Prostate gland (tissue), 2 donors: ENCODE measurements around the gene TRIM34.

Experiments used
- CTCF ChIP-seq, 4 experiments: fragments of 200-600 bp in 2 of 4; fragments of 450-650 bp in 2 of 4; sonication (generic) in 2 of 4; IDR thresholded peaks; 1 replicate in 3 of 4; 2 replicates in 1 of 4; pipeline ENCODE4 v1.5.1; 2016 to 2019; ENCODE audit warnings: antibody characterized with exemption in 4 of 4, mild to moderate bottlenecking in 2 of 4, moderate library complexity in 2 of 4
- POLR2A ChIP-seq: fragments of 450-650 bp; IDR thresholded peaks from one replicate; pipeline ENCODE4 v1.6.1; 2016; ENCODE audit warnings: antibody characterized with exemption, mild to moderate bottlenecking
- POLR2AphosphoS5 ChIP-seq: sonication (generic); formaldehyde crosslinking; IDR thresholded peaks from one replicate; pipeline ENCODE4 v1.6.1; 2017; ENCODE audit warnings: antibody characterized with exemption

DNA sequence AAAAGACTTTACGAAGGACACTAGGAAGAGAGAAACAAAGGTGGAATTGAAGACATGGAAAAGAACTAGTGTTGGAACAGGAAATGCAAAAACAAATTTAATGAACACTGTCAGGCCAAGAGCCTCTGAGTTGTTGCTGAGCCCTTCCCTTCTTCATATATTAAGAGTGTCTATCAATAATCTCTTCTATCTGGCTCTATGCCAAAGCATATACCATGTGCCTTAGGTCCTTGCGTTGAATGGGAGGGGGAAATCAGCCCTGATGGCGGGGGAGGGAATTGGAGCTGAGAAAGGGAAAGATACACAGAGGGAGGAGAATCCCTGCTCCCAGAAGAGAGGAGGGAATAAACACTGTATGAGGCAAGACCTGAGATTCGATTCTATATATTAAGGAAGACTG is 49.6 kb upstream of the TRIM34 start:
- no peak for TF ChIP-seq CTCF (IDR thresholded peaks at IDR 0.05)
- TF ChIP-seq POLR2A = no peak
- TF ChIP-seq POLR2AphosphoS5 = no peak
